HepG2 (cell line): ENCODE data around the gene PDE9A.

Source experiments
- AKNA ChIP-seq: sonication (generic); formaldehyde crosslinking; IDR thresholded peaks from 2 replicates; pipeline ENCODE4 v1.4.0; 2020; ENCODE audit warnings: missing genetic modification reagents, borderline replicate concordance
- USF2 ChIP-seq, 2 experiments: sonication (generic) in 1 of 2; formaldehyde crosslinking in 1 of 2; IDR thresholded peaks; 2 replicates each; pipeline versions ENCODE4 v1.5.1 to v1.6.1; 2011 to 2020; ENCODE audit warnings: borderline replicate concordance in 1 of 2, low read depth in 1 of 2, low read length in 1 of 2, mild to moderate bottlenecking in 1 of 2, missing genetic modification reagents in 1 of 2, moderate library complexity in 1 of 2
- ZFP62 ChIP-seq: sonication (generic); formaldehyde crosslinking; IDR thresholded peaks from 2 replicates; pipeline ENCODE4 v1.4.0; 2020; ENCODE audit warnings: missing genetic modification reagents

- TF ChIP-seq AKNA (CRISPR knock-in tag) (no peak), ZFP62 (no peak), USF2 (IDR thresholded peaks at IDR 0.05; ENCODE audit: low read depth, low read length) (no peak), USF2 (CRISPR knock-in tag; IDR thresholded peaks at IDR 0.05; ENCODE audit: borderline replicate concordance) (no peak)
Observed at GRCh38 chr21:42669041-42669440, 15.6 kb downstream of the PDE9A start.
